ENCODE measurements around the gene SPAST.
"Not testable (repeated sequence)": the region's sequence is repeated elsewhere in the genome, so short reads cannot be mapped to it uniquely, and the experiment has no call there.

Gene SPAST

DNA sequence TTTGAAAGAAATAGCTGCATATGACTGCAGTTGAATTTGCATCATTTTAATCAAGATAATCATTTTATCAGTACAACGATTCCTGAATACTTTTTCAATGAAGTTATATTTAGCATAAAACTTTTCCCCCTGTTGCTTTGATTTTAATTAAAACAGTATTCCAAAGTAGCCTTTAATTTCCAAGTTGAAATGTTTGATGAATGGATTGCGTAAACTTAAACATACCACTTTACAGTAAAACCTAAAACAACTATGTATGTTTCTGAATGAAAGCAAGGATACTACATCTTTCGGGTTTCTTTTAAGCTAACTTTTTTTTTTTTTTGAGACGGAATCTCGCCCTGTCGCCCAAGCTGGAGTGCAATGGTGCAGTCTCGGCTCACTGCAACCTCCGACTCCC is 1.4 kb downstream of the SPAST start:
- H3K4me1 Mint-ChIP-seq = peaks cover 17% of the 10 kb centered on the region
- peak overlapping the region; percentile 72 for H3K27ac Mint-ChIP-seq
- ATAC-seq (ENCODE audit: low read depth) (no peak), DNase-seq (ENCODE audit: low spot score in 2 of 2) (no peak)
- H3K4me3 Mint-ChIP-seq = peak overlapping the region; percentile 90
- H3K27me3 Mint-ChIP-seq = no peaks in the 10 kb centered on the region
- H3K36me3 Mint-ChIP-seq = peaks cover 5% of the 10 kb centered on the region
- H3K9me3 Mint-ChIP-seq = no peaks in the 10 kb centered on the region

- H3K4me3 Mint-ChIP-seq = no peak overlapping the region
- peaks cover 20% of the 10 kb centered on the region for H3K4me1 Mint-ChIP-seq
These were observed 4.2 kb downstream of the SPAST start for GRCh38 chr2:32067549-32067948.

GRCh38 chr2:32074134-32074506 is 10.8 kb downstream of the SPAST start:
- H3K9me3 Mint-ChIP-seq = no peaks in the 10 kb centered on the region
- no peak for DNase-seq (ENCODE audit: low spot score in 2 of 2)
- peak overlapping the region; percentile 33 for H3K27ac Mint-ChIP-seq
- ATAC-seq (ENCODE audit: low read depth) = no peak
- peaks cover 11% of the 10 kb centered on the region for H3K4me1 Mint-ChIP-seq
- no peak overlapping the region for H3K4me3 Mint-ChIP-seq
- H3K27me3 Mint-ChIP-seq = no peaks in the 10 kb centered on the region
- peaks cover 15% of the 10 kb centered on the region for H3K36me3 Mint-ChIP-seq

More at GRCh38 chr2:32067549-32067948, 4.2 kb downstream of the SPAST start:
- H3K27me3 Mint-ChIP-seq = no peaks in the 10 kb centered on the region
- H3K9me3 Mint-ChIP-seq = no peaks in the 10 kb centered on the region
- H3K27ac Mint-ChIP-seq = no peak overlapping the region
- H3K36me3 Mint-ChIP-seq = peaks cover 5% of the 10 kb centered on the region
- no peak for DNase-seq (ENCODE audit: low spot score in 2 of 2)
- ATAC-seq (ENCODE audit: low read depth) = no peak

GRCh38 chr2:32095671-32096070 is 32.3 kb downstream of the SPAST start:
- ATAC-seq (ENCODE audit: low read depth) = no peak
- DNase-seq (ENCODE audit: low spot score in 2 of 2) = no peak
- H3K36me3 Mint-ChIP-seq = peaks cover 17% of the 10 kb centered on the region
- no peak overlapping the region for H3K4me3 Mint-ChIP-seq
- H3K27me3 Mint-ChIP-seq = no peaks in the 10 kb centered on the region
- peaks cover 10% of the 10 kb centered on the region for H3K4me1 Mint-ChIP-seq
- H3K27ac Mint-ChIP-seq = no peak overlapping the region
- no peaks in the 10 kb centered on the region for H3K9me3 Mint-ChIP-seq

- H3K27me3 Mint-ChIP-seq = no peaks in the 10 kb centered on the region
- no peak overlapping the region for H3K27ac Mint-ChIP-seq
- peaks cover 7% of the 10 kb centered on the region for H3K4me1 Mint-ChIP-seq
- peaks cover 35% of the 10 kb centered on the region for H3K36me3 Mint-ChIP-seq
- DNase-seq (ENCODE audit: low spot score in 2 of 2) (no peak), ATAC-seq (ENCODE audit: low read depth) (no peak)
- no peaks in the 10 kb centered on the region for H3K9me3 Mint-ChIP-seq
- no peak overlapping the region for H3K4me3 Mint-ChIP-seq
These were observed 44.8 kb downstream of the SPAST start for GRCh38 chr2:32108111-32108510.

- H3K4me1 Mint-ChIP-seq = no peaks in the 10 kb centered on the region
- no peaks in the 10 kb centered on the region for H3K27me3 Mint-ChIP-seq
- H3K9me3 Mint-ChIP-seq = no peaks in the 10 kb centered on the region
- no peak for ATAC-seq (ENCODE audit: low read depth)
- H3K36me3 Mint-ChIP-seq = peaks cover 17% of the 10 kb centered on the region
- H3K4me3 Mint-ChIP-seq = no peak overlapping the region
- DNase-seq (ENCODE audit: low spot score in 2 of 2) = no peak
- no peak overlapping the region for H3K27ac Mint-ChIP-seq
These were observed 54.7 kb downstream of the SPAST start for GRCh38 chr2:32118055-32118454.

- peaks cover 27% of the 10 kb centered on the region for H3K36me3 Mint-ChIP-seq
- no peak overlapping the region for H3K27ac Mint-ChIP-seq
- no peaks in the 10 kb centered on the region for H3K9me3 Mint-ChIP-seq
- no peak for DNase-seq (ENCODE audit: low spot score in 2 of 2)
- no peaks in the 10 kb centered on the region for H3K4me1 Mint-ChIP-seq
- no peak overlapping the region for H3K4me3 Mint-ChIP-seq
- no peaks in the 10 kb centered on the region for H3K27me3 Mint-ChIP-seq
- ATAC-seq (ENCODE audit: low read depth) = no peak
These were observed 55.8 kb downstream of the SPAST start for GRCh38 chr2:32119161-32119560.

DNA sequence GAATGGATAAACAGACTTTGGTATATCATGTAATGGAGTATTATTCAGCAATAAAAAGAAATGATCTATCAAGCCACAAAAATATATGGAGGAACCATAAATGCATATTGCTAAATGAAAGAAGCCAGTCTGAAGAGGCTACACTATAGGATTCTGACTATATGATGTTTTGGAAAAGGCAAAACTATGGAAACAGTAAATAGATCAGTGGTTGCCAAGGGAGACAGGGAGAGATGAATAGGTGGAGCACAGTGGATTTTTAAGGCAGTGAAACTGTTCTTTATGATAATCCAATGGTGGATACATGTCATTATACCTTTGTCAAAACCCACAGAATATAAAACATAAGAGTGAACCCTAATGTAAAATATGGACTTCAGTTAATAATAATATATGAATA is 61.3 kb downstream of the SPAST start:
- ATAC-seq (ENCODE audit: low read depth) (no peak), DNase-seq (ENCODE audit: low spot score in 2 of 2) (no peak)
- H3K36me3 Mint-ChIP-seq = peaks cover 44% of the 10 kb centered on the region

GRCh38 chr2:32128636-32129035 is 65.3 kb downstream of the SPAST start:
- Mint-ChIP-seq H3K36me3 (peaks cover 33% of the 10 kb centered on the region), H3K9me3 (no peaks in the 10 kb centered on the region), H3K27me3 (no peaks in the 10 kb centered on the region), H3K4me1 (peaks cover 2% of the 10 kb centered on the region), H3K4me3 (no peak overlapping the region), H3K27ac (peak overlapping the region; percentile 68)
- DNase-seq (ENCODE audit: low spot score in 2 of 2) (no peak), ATAC-seq (ENCODE audit: low read depth) (no peak)

More for the DNA sequence above, 61.3 kb downstream of the SPAST start:
- H3K4me1 Mint-ChIP-seq = peaks cover 2% of the 10 kb centered on the region
- no peaks in the 10 kb centered on the region for H3K27me3 Mint-ChIP-seq
- H3K27ac Mint-ChIP-seq = no peak overlapping the region
- H3K9me3 Mint-ChIP-seq = no peaks in the 10 kb centered on the region
- no peak overlapping the region for H3K4me3 Mint-ChIP-seq

GRCh38 chr2:32129086-32129485 is 65.7 kb downstream of the SPAST start:
- Mint-ChIP-seq H3K4me3 (no peak overlapping the region), H3K27me3 (no peaks in the 10 kb centered on the region), H3K4me1 (peaks cover 2% of the 10 kb centered on the region), H3K9me3 (no peaks in the 10 kb centered on the region), H3K36me3 (peaks cover 29% of the 10 kb centered on the region), H3K27ac (peak overlapping the region; percentile 68)
- DNase-seq (ENCODE audit: low spot score in 2 of 2) = no peak
- ATAC-seq (ENCODE audit: low read depth) = no peak

GRCh38 chr2:32135409-32135808 is 72.1 kb downstream of the SPAST start:
- ATAC-seq (ENCODE audit: low read depth) = peak; percentile 41

GRCh38 chr2:32136097-32136496 is 72.7 kb downstream of the SPAST start:
- Mint-ChIP-seq H3K4me3 (no peak overlapping the region), H3K36me3 (peaks cover 22% of the 10 kb centered on the region), H3K4me1 (no peaks in the 10 kb centered on the region), H3K9me3 (no peaks in the 10 kb centered on the region), H3K27me3 (no peaks in the 10 kb centered on the region), H3K27ac (no peak overlapping the region)
- no peak for DNase-seq (ENCODE audit: low spot score in 2 of 2)
- no peak for ATAC-seq (ENCODE audit: low read depth)

More at GRCh38 chr2:32135409-32135808, 72.1 kb downstream of the SPAST start:
- H3K27ac Mint-ChIP-seq = no peak overlapping the region
- no peak overlapping the region for H3K4me3 Mint-ChIP-seq
- peak in 1 of 2 donors; percentile 17 for DNase-seq (ENCODE audit: low spot score in 2 of 2)
- no peaks in the 10 kb centered on the region for H3K4me1 Mint-ChIP-seq
- H3K36me3 Mint-ChIP-seq = peaks cover 23% of the 10 kb centered on the region
- H3K9me3 Mint-ChIP-seq = no peaks in the 10 kb centered on the region
- H3K27me3 Mint-ChIP-seq = no peaks in the 10 kb centered on the region

DNA sequence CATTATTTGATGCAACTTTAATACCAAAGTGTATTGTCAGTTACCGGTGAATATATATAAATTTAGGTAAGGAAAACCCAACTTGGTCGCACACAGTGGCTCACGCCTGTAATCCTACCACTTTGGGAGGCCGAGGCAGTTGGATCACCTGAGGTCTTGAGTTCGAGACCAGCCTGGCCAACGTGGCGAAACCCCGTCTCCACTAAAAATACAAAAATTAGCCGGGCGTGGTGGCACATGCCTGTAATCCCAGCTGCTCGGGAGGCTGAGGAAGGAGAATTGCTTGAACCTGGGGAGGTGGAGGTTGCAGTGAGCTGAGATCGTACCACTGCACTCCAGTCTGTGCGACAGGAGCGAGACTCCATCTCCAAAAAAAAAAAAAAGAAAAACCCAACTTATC is 88.2 kb downstream of the SPAST start:
- not testable (repeated sequence) for H3K27me3 Mint-ChIP-seq; H3K27ac Mint-ChIP-seq; ATAC-seq (ENCODE audit: low read depth); DNase-seq (ENCODE audit: low spot score in 2 of 2); H3K9me3 Mint-ChIP-seq; H3K4me3 Mint-ChIP-seq; H3K4me1 Mint-ChIP-seq; H3K36me3 Mint-ChIP-seq

- H3K9me3 Mint-ChIP-seq = no peaks in the 10 kb centered on the region
- no peaks in the 10 kb centered on the region for H3K4me1 Mint-ChIP-seq
- H3K27ac Mint-ChIP-seq = no peak overlapping the region
- H3K27me3 Mint-ChIP-seq = no peaks in the 10 kb centered on the region
- no peak for ATAC-seq (ENCODE audit: low read depth)
- no peak for DNase-seq (ENCODE audit: low spot score in 2 of 2)
- peaks cover 3% of the 10 kb centered on the region for H3K36me3 Mint-ChIP-seq
- H3K4me3 Mint-ChIP-seq = no peak overlapping the region
These were observed 96.3 kb downstream of the SPAST start for GRCh38 chr2:32159678-32160077.

DNA sequence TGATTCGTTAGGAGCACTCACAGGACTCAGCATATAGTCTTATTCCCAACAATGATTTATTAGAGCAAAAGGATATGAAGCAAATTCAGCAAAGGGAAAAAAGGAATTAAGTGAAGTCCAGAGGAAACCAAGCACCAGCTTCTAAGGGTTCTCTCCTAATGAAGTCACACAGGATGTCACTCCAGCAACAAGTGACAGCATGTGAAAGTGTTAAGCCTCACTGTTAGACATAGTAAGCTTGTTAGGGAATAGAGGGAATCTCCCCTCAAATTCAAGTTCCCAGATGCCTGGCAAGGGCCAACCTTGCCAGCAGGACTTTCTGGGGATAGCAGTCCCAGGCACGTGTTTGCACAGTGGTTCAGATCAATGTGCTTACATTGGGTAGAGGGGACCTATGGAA is 97.9 kb downstream of the SPAST start:
- no peak overlapping the region for H3K27ac Mint-ChIP-seq
- H3K4me3 Mint-ChIP-seq = no peak overlapping the region

More for the DNA sequence above, 97.9 kb downstream of the SPAST start:
- no peak for DNase-seq (ENCODE audit: low spot score in 2 of 2)
- Mint-ChIP-seq H3K4me1 (peaks cover 7% of the 10 kb centered on the region), H3K9me3 (no peaks in the 10 kb centered on the region), H3K36me3 (no peaks in the 10 kb centered on the region), H3K27me3 (no peaks in the 10 kb centered on the region)
- no peak for ATAC-seq (ENCODE audit: low read depth)

All from memory B cell (primary cell).